Natural killer cell (primary cell): ENCODE results near the gene ATP1A4. TPM values are rescaled to one million over a fixed set of nuclear protein-coding genes. Genes with fewer than 3 reads are reported as not detected.

ENCODE experiments used
- ATAC-seq, 3 donors: fragments of 150-1000 bp in 2 of 3; fragments of 200-7000 bp in 1 of 3; cut with Tn5 transposase; 1 replicate in 1 of 3; 2 replicates in 2 of 3; pipeline ENCODE4 v1.10.0; 2021; ENCODE audit warnings: mild to moderate bottlenecking in 2 of 3, moderate library complexity in 2 of 3
- DNase-seq, 2 donors: peaks; one replicate each; pipeline versions ENCODE4 v3.0.0 to v3.0.0-alpha.2; 2013 to 2021; ENCODE audit warnings: mixed read lengths in 1 of 2
- H3K27ac ChIP-seq: one replicate; pipeline ENCODE4 v1.5.1; 2013; ENCODE audit warnings: mild to moderate bottlenecking, low read length
- H3K27me3 ChIP-seq: one replicate; pipeline ENCODE4 v1.6.1; 2013; ENCODE audit warnings: low read length; ENCODE audit not compliant: control insufficient read depth, insufficient read depth
- H3K36me3 ChIP-seq: one replicate; pipeline ENCODE4 v1.6.1; 2013; ENCODE audit warnings: low read length; ENCODE audit not compliant: control insufficient read depth, insufficient read depth
- H3K4me1 ChIP-seq: one replicate; pipeline ENCODE4 v1.6.1; 2013; ENCODE audit warnings: low read length; ENCODE audit not compliant: control insufficient read depth, insufficient read depth
- H3K4me3 ChIP-seq: one replicate; pipeline ENCODE4 v1.5.1; 2013; ENCODE audit warnings: low read length
- H3K9me3 ChIP-seq: one replicate; pipeline ENCODE4 v1.6.1; 2013; ENCODE audit warnings: low read length; ENCODE audit not compliant: control insufficient read depth, insufficient read depth
- H3K27ac Mint-ChIP-seq, 2 donors: one replicate each; pipeline ENCODE4 v1.8.0; 2022; ENCODE audit warnings: mild to moderate bottlenecking in 2 of 2, mixed read lengths in 2 of 2, moderate library complexity in 1 of 2
- H3K27me3 Mint-ChIP-seq, 2 donors: one replicate each; pipeline ENCODE4 v1.8.0; 2022; ENCODE audit warnings: low read depth in 2 of 2, mixed read lengths in 2 of 2
- H3K36me3 Mint-ChIP-seq: one replicate; pipeline ENCODE4 v1.8.0; 2022; ENCODE audit warnings: mixed read lengths
- H3K4me1 Mint-ChIP-seq, 2 donors: one replicate each; pipeline ENCODE4 v1.8.0; 2022; ENCODE audit warnings: mixed read lengths in 2 of 2
- H3K4me3 Mint-ChIP-seq: one replicate; pipeline ENCODE4 v1.8.0; 2022; ENCODE audit warnings: mild to moderate bottlenecking, moderate library complexity, mixed read lengths
- H3K9me3 Mint-ChIP-seq, 2 donors: one replicate each; pipeline ENCODE4 v1.8.0; 2022; ENCODE audit warnings: mixed read lengths in 2 of 2
- WGBS: methylation state at CpG from one replicate; pipeline ENCODE4 v1.1.7; 2013; ENCODE audit warnings: missing lambda C conversion rate; ENCODE audit not compliant: insufficient coverage; 5-methylcytosine and 5-hydroxymethylcytosine counted together
- intact Hi-C: fragments of 100-400 bp; cut with micrococcal nuclease; formaldehyde crosslinking; loops from one replicate; pipeline ENCODE4 v1.14.2; 2022
- total RNA-seq, 4 donors: library from RNA; stranded (reverse); fragments of 120-200 nt in 1 of 4; gene quantifications; one replicate each; pipeline versions ENCODE4 v1.2.3 to v1.2.4, GENCODE V29; 2013 to 2022
- TF ChIP-seq, protein P1 (sequence below): fragments of 200-600 bp; IDR thresholded peaks from one replicate; pipeline ENCODE4 v1.8.0; 2022; ENCODE audit warnings: antibody characterized with exemption

ATP1A4 gene
- total RNA-seq = not detected
- total RNA-seq (2013) = 0.86 TPM

DNA sequence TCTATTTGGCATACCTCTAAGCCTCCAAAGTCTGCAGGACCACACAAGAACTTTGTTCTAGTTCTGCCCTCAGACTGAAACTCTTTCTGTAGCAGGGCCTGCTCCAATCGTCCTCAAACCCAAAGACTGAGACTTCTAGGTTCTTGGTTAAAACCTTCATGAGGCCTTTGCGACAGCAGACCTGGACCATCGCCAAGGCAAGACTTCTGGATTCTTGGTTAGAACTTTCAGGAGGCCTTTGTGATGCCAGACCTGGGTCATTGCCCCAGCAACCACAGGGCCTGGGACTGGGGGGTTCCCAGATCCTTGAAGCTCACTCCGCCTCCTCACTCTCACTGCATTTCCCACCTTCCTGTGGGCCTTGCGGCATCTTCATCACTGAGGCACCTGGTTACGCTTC, at the start of gene ATP1A4:
Gene ATP1A4 (plus strand): TSS at position 301 of the 400 bp plus-strand sequence. CDS start 438 bp downstream, outside the sequence.
- Mint-ChIP-seq H3K9me3 (no peaks in the 10 kb centered on the region), H3K27ac (no peak within 1 kb of the TSS), H3K36me3 (no peaks in the 10 kb centered on the region), H3K4me3 (no peak within 1 kb of the TSS), H3K4me1 (peaks cover 0 to 7% of the 10 kb centered on the region in 2 donors), H3K27me3 (peaks cover 0 to 11% of the 10 kb centered on the region in 2 donors)
- no peaks in the 10 kb centered on the region for H3K27me3 ChIP-seq
- no peak within 1 kb of the TSS for H3K4me3 ChIP-seq
- DNase-seq = no peak
- no peak for ATAC-seq
- no peaks in the 10 kb centered on the region for H3K36me3 ChIP-seq
- no peak within 1 kb of the TSS for H3K27ac ChIP-seq
- TF ChIP-seq, protein P1, sequence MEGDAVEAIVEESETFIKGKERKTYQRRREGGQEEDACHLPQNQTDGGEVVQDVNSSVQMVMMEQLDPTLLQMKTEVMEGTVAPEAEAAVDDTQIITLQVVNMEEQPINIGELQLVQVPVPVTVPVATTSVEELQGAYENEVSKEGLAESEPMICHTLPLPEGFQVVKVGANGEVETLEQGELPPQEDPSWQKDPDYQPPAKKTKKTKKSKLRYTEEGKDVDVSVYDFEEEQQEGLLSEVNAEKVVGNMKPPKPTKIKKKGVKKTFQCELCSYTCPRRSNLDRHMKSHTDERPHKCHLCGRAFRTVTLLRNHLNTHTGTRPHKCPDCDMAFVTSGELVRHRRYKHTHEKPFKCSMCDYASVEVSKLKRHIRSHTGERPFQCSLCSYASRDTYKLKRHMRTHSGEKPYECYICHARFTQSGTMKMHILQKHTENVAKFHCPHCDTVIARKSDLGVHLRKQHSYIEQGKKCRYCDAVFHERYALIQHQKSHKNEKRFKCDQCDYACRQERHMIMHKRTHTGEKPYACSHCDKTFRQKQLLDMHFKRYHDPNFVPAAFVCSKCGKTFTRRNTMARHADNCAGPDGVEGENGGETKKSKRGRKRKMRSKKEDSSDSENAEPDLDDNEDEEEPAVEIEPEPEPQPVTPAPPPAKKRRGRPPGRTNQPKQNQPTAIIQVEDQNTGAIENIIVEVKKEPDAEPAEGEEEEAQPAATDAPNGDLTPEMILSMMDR = no peak
- H3K9me3 ChIP-seq = no peaks in the 10 kb centered on the region
- no peaks in the 10 kb centered on the region for H3K4me1 ChIP-seq
- 90% methylated on average over 6 of the region's 6 CpGs for WGBS
- intact Hi-C loops = no loop called here

DNA sequence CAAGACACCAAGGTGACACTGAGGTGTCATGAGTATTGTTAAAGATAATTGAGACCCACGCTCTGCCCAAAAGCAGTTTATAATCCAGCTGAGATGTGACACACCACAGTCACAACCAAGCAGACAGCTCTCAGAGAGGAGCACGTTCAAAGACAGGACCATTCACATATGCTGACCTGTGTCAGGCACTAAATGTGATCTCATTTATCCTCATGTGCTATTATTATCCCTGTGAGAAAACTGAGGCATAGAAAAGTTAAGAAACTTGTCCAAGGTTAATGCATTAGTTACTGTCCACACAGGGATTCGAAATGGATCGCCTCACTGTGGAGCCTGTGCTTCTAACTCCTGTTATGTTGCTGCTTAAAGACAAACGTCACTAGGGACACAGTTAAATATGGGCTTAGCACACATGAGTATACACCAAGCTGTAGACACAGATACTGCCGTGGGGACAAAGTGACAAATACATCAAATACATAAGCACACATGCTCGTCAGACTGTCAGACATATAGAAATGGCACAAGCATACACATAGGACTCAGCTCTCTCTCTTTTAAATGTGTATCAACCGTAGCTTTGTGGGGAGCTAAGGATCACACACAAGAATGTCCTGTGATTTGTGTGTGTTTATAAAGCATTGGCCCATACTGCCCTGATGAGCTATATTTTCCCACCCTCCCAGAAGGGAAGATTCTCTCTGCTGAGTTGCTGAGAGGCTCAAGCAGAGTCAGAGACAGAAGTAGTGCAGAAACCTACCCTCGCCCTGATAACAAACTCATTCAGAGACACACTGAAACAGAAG, 49.5 kb upstream of the ATP1A4 start:
- no peak overlapping the region for H3K4me3 ChIP-seq
- Mint-ChIP-seq H3K9me3 (no peaks in the 10 kb centered on the region), H3K27me3 (peaks cover 0 to 5% of the 10 kb centered on the region in 2 donors), H3K27ac (peak overlapping the region in 1 of 2 donors; percentile 89), H3K4me1 (peaks cover 39 to 49% of the 10 kb centered on the region in 2 donors), H3K36me3 (no peaks in the 10 kb centered on the region), H3K4me3 (no peak overlapping the region)
- no peaks in the 10 kb centered on the region for H3K36me3 ChIP-seq
- H3K27me3 ChIP-seq = no peaks in the 10 kb centered on the region
- ATAC-seq (no peak), DNase-seq (no peak)
- intact Hi-C loops = loop anchor here (1.0 kb wide), 2 partner anchors 189 to 274 kb away; no protein-coding TSS in a partner anchor
- H3K4me1 ChIP-seq = peaks cover 37% of the 10 kb centered on the region
- TF ChIP-seq, protein P1 = no peak
- no peak overlapping the region for H3K27ac ChIP-seq
- H3K9me3 ChIP-seq = no peaks in the 10 kb centered on the region
- WGBS = 93% methylated on average over 8 of the region's 9 CpGs

DNA sequence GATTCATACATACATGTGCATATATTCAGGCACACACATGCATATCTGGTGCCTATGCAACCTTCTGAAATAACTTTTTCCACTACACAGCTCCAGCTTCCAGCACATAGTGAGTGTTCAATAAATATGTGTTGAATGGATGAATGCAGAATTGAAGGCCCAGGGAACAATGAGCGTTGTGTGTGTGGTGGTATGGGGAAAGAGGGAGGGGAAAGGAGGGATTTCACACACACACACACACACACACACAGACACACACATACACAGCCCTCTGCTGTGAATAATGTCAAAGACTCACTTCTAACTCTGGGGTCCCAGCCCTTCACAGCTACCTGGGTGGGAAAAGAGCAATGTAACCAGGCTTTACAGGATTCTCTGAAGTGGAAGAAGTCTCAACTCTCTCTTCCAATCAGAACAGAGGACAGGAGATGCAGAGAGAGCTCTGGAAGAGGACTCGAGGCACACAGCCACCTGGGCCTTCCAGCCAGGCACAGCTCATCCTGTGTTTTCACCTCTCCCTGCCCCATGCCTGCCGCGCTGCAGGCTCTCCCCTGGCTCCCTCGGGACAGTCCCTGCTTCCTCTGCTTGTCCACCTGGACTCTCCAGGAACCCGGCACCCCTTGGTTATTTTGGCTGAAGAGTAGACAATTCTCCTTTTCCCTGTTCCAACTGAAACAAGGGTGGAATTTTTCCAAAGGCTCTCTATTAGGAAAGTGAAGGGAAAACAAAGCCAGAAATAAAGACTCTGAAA, 47.6 kb upstream of the ATP1A4 start:
- H3K9me3 ChIP-seq = no peaks in the 10 kb centered on the region
- Mint-ChIP-seq H3K27me3 (peaks cover 0 to 5% of the 10 kb centered on the region in 2 donors), H3K4me3 (no peak overlapping the region), H3K27ac (no peak overlapping the region), H3K36me3 (no peaks in the 10 kb centered on the region), H3K4me1 (peaks cover 28 to 35% of the 10 kb centered on the region in 2 donors), H3K9me3 (no peaks in the 10 kb centered on the region)
- H3K27me3 ChIP-seq = no peaks in the 10 kb centered on the region
- peaks cover 24% of the 10 kb centered on the region for H3K4me1 ChIP-seq
- intact Hi-C loops = no loop called here
- TF ChIP-seq, protein P1 = no peak
- no peak overlapping the region for H3K4me3 ChIP-seq
- WGBS = 76% methylated on average over 5 of the region's 6 CpGs
- DNase-seq (no peak), ATAC-seq (no peak)
- H3K27ac ChIP-seq = no peak overlapping the region
- H3K36me3 ChIP-seq = no peaks in the 10 kb centered on the region
